ENCODE data around the gene ZNRF1. TPM values are rescaled to one million over a fixed set of nuclear protein-coding genes. Genes with fewer than 3 reads are reported as not detected.
"Not testable (repeated sequence)": the region's sequence is repeated elsewhere in the genome, so short reads cannot be mapped to it uniquely, and the experiment has no call there.

Gene ZNRF1
- total RNA-seq, 2 experiments from 2014 or later: 5.6 to 8.3 TPM

- DNase-seq, H3K4me3 Mint-ChIP-seq, H3K36me3 Mint-ChIP-seq, H3K9me3 Mint-ChIP-seq, H3K27me3 Mint-ChIP-seq: not testable (repeated sequence)
- Mint-ChIP-seq H3K27ac (peak overlapping the region; percentile 85), H3K4me1 (peaks cover 24% of the 10 kb centered on the region)
Measured at GRCh38 chr16:75013123-75013522, 14.3 kb downstream of the ZNRF1 start.

- Mint-ChIP-seq H3K4me1 (peaks cover 16% of the 10 kb centered on the region), H3K27ac (no peak overlapping the region)
- no peak for DNase-seq
Measured at GRCh38 chr16:75014318-75014717, 15.5 kb downstream of the ZNRF1 start.

GRCh38 chr16:75016451-75017081 is 17.7 kb downstream of the ZNRF1 start:
- not testable (repeated sequence) for H3K4me3 Mint-ChIP-seq, H3K27ac Mint-ChIP-seq, H3K27me3 Mint-ChIP-seq, DNase-seq, H3K36me3 Mint-ChIP-seq, H3K9me3 Mint-ChIP-seq
- peaks cover 14% of the 10 kb centered on the region for H3K4me1 Mint-ChIP-seq

More at GRCh38 chr16:75014318-75014717, 15.5 kb downstream of the ZNRF1 start:
- Mint-ChIP-seq H3K4me3 (no peak overlapping the region), H3K36me3 (no peaks in the 10 kb centered on the region), H3K9me3 (no peaks in the 10 kb centered on the region), H3K27me3 (no peaks in the 10 kb centered on the region)

DNA sequence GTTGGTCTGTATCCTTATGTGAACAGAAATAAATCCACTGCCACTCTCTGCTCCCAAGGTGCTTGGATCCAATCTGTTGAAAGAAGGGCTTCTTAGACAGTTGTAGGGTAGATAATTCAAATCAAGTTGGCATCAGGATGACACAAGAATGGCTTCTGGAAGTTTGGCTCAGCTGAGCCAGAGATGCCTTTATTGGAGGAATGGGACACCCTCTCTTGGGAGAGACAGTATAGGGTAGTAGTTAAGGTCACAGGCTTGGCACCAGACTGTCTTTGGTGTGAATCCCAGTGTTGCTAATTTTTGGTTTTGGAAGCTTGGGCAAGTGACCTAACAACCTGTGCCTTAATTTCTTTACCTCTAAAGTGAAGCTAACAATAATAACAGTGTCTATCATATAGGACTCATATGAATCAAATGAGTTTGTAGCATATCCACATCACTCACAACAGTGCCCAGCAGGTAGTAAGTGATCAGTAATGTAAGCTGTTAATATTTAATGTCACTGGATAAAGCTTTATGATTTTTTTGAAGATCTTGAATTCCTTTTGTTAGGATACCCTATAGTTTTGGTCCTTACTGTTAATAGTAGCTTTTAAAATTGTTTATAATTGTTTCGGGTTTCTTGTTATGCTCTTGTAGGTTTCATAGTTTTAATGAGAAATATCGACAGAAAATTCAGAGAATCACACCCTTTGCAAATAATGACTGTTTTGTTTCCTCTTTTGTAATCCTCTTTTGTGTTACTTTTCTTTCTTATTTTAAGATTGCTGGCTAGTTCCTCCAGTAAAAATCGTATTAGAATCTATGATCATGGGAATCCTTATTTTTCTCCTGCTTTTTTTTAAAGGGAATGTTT is 19.1 kb downstream of the ZNRF1 start:
- Mint-ChIP-seq H3K9me3 (peaks cover 15% of the 10 kb centered on the region), H3K27me3 (no peaks in the 10 kb centered on the region), H3K4me1 (peaks cover 6% of the 10 kb centered on the region), H3K36me3 (peaks cover 16% of the 10 kb centered on the region), H3K4me3 (no peak overlapping the region), H3K27ac (no peak overlapping the region)
- DNase-seq: no peak

- Mint-ChIP-seq H3K9me3 (peaks cover 15% of the 10 kb centered on the region), H3K27ac (no peak overlapping the region), H3K27me3 (no peaks in the 10 kb centered on the region), H3K4me3 (no peak overlapping the region), H3K36me3 (peaks cover 17% of the 10 kb centered on the region), H3K4me1 (peaks cover 9% of the 10 kb centered on the region)
- DNase-seq: no peak
Measured at GRCh38 chr16:75019007-75019406, 20.2 kb downstream of the ZNRF1 start.

DNA sequence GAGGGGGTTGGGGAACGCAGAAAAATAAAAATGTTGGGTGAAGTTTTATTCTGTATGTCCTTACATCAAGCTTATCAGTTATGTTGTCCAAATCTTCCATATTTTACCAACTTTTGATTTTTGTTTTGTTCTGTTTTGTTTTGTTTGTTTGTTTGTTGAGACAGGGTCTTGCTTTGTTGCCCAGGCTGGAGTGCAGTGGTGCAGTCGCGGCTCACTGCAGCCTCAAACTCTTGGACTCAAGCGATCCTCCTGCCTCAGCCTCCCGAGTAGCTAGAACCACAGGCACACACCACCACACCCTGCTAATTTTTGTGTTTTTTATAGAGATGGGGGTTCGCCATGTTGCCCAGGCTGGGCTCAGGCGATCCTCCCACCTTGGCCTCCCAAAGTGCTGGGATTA is 20.8 kb downstream of the ZNRF1 start:
- H3K36me3 Mint-ChIP-seq: peaks cover 17% of the 10 kb centered on the region
- no peak overlapping the region for H3K4me3 Mint-ChIP-seq
- peaks cover 15% of the 10 kb centered on the region for H3K9me3 Mint-ChIP-seq
- no peak for DNase-seq
- no peaks in the 10 kb centered on the region for H3K27me3 Mint-ChIP-seq
- peaks cover 14% of the 10 kb centered on the region for H3K4me1 Mint-ChIP-seq
- H3K27ac Mint-ChIP-seq: no peak overlapping the region

DNA sequence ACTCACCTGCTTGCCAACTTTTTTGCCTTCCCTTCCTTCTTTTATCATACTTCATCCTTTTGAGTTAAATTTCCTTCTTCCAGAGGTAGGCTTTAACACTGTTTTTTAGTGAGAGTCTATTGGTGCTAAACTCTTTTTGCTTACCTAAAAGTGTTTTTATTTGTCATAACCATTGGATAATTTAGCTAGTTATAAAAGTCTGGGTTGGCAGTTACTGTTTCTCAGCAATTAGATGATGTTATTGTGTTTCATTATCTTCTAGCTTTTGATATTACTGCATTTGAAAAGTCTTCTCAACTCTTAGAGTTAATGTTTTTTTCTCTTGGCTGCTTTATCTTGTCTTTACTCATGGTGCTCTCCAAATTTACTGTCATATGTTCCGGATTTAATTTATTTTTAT is 22.6 kb downstream of the ZNRF1 start:
- H3K36me3 Mint-ChIP-seq: peaks cover 17% of the 10 kb centered on the region
- H3K27me3 Mint-ChIP-seq: no peaks in the 10 kb centered on the region
- H3K27ac Mint-ChIP-seq: no peak overlapping the region
- peaks cover 15% of the 10 kb centered on the region for H3K9me3 Mint-ChIP-seq
- H3K4me1 Mint-ChIP-seq: peaks cover 20% of the 10 kb centered on the region
- no peak overlapping the region for H3K4me3 Mint-ChIP-seq
- DNase-seq: no peak

GRCh38 chr16:75022567-75022966 is 23.7 kb downstream of the ZNRF1 start:
- peaks cover 17% of the 10 kb centered on the region for H3K36me3 Mint-ChIP-seq
- no peak overlapping the region for H3K27ac Mint-ChIP-seq
- H3K4me1 Mint-ChIP-seq: peaks cover 20% of the 10 kb centered on the region
- DNase-seq: no peak
- H3K27me3 Mint-ChIP-seq: no peaks in the 10 kb centered on the region
- no peak overlapping the region for H3K4me3 Mint-ChIP-seq
- peaks cover 15% of the 10 kb centered on the region for H3K9me3 Mint-ChIP-seq

DNA sequence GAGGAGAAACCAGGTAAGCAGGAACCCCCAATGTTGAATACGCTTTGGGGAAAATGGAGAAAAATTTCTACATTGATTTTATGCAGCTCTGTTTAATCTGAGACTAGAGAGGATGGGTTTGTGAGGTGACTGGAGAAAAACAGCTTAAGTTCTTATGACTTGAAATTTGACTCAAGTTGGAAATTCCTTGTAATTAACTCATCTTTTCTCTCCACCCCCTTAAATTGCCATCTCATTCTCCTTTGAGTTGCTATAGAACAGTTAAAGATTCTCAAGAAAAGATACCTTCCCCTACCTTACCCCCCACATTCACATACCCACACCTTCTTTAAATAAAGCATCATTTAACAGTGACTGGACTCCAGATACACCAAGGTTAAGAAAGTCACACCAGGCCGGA is 24.2 kb downstream of the ZNRF1 start:
- peak overlapping the region; percentile 35 for H3K27ac Mint-ChIP-seq
- peaks cover 20% of the 10 kb centered on the region for H3K4me1 Mint-ChIP-seq
- H3K27me3 Mint-ChIP-seq: no peaks in the 10 kb centered on the region
- H3K9me3 Mint-ChIP-seq: peaks cover 15% of the 10 kb centered on the region
- H3K4me3 Mint-ChIP-seq: no peak overlapping the region
- DNase-seq: no peak
- H3K36me3 Mint-ChIP-seq: peaks cover 17% of the 10 kb centered on the region

DNA sequence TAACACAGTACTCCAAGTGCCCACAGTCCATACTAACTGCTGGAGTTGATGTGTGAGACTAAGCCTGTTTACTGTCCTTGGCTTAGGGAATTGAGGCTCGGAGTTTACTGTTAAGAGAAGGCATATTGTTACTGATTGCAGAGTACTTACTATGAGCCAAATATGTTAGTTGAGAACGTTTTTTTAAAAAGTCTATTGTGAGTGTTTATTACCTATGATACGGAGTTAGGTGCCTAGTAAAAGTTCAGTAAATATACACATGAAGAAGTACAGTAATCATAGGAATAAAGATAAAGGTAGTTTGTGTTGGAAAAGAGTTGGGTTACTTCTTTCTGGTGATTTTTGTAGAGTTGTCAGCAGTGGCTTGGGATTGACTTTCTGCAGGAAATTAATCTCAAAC is 25.4 kb downstream of the ZNRF1 start:
- Mint-ChIP-seq H3K4me1 (peaks cover 19% of the 10 kb centered on the region), H3K4me3 (no peak overlapping the region), H3K27ac (no peak overlapping the region), H3K9me3 (peaks cover 15% of the 10 kb centered on the region), H3K36me3 (peaks cover 17% of the 10 kb centered on the region), H3K27me3 (no peaks in the 10 kb centered on the region)
- no peak for DNase-seq

GRCh38 chr16:75024594-75024993 is 25.8 kb downstream of the ZNRF1 start:
- Mint-ChIP-seq H3K27ac (no peak overlapping the region), H3K27me3 (no peaks in the 10 kb centered on the region)

DNA sequence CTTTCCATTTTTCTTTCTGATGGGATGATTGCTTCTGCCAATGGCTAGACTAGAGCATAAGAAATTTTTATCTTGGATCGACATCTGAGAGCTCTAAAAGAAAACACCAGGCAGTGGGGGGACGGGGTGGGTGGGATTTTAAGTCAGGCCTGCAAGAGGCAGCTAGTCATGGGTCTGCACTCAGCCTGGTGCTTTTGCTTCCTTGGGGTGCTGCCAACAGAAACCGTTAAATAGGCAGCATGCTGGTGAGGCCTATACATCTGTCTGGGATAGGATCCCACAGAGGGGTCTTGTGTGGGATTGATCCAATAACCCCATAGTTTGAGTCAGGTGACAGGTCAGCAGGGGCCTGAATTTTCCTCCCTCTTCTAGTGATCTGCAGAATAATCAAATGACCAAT is 26.9 kb downstream of the ZNRF1 start:
- Mint-ChIP-seq H3K36me3 (peaks cover 17% of the 10 kb centered on the region), H3K27me3 (no peaks in the 10 kb centered on the region), H3K4me3 (no peak overlapping the region), H3K27ac (no peak overlapping the region), H3K9me3 (peaks cover 14% of the 10 kb centered on the region), H3K4me1 (peaks cover 16% of the 10 kb centered on the region)
- no peak for DNase-seq

More at GRCh38 chr16:75024594-75024993, 25.8 kb downstream of the ZNRF1 start:
- Mint-ChIP-seq H3K36me3 (peaks cover 17% of the 10 kb centered on the region), H3K4me3 (no peak overlapping the region), H3K9me3 (peaks cover 15% of the 10 kb centered on the region), H3K4me1 (peaks cover 16% of the 10 kb centered on the region)
- DNase-seq: no peak

DNA sequence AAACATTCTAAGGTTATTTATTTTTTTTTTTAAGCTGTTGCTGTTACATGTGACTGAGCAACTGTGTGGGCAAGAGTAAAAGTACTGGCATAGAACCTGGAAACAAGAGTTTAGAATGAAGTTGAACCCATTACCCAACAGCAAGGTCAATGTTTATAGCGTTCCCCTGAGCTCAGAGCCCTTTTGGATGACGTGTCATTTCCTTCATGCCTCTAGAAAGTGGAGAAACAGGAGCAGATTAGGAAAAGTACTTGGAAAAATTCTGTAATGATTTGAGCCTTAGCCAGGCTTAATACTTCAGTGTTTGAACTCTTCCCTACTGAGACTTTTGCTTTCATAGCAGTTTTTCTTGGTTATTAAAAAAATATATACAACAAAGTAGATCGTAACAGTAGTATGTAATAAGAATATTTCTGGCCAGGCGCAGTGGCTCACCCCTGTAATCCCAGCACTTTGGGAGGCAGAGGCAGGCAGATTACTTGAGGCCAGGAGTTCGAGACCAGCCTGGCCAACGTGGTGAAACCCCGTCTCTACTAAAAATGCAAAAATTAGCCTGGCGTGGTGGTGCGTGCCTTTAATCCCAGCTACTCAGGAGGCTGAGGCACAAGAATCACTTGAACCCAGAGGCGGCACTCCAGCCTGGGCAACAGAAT is 27.5 kb downstream of the ZNRF1 start:
- H3K27ac Mint-ChIP-seq, H3K4me3 Mint-ChIP-seq, H3K9me3 Mint-ChIP-seq, DNase-seq, H3K27me3 Mint-ChIP-seq: not testable (repeated sequence)
- Mint-ChIP-seq H3K36me3 (peaks cover 11% of the 10 kb centered on the region), H3K4me1 (peaks cover 16% of the 10 kb centered on the region)

GRCh38 chr16:75026892-75027391 is 28.1 kb downstream of the ZNRF1 start:
- Mint-ChIP-seq H3K9me3 (peaks cover 4% of the 10 kb centered on the region), H3K27ac (no peak overlapping the region), H3K36me3 (peaks cover 5% of the 10 kb centered on the region), H3K4me3 (no peak overlapping the region), H3K4me1 (peaks cover 16% of the 10 kb centered on the region), H3K27me3 (no peaks in the 10 kb centered on the region)
- DNase-seq: no peak

Measured in activated naive CD8-positive, alpha-beta T cell treated with anti-CD3 and anti-CD28 coated beads for 36 hours (primary cell).